ENCODE measurements around the gene ZNF628.

ZNF628 gene

GRCh38 chr19:55489711-55490477 is 13.5 kb downstream of the ZNF628 start:
- Histone ChIP-seq H3K4me1 (ENCODE audit: low read length) (peaks cover 9% of the 10 kb centered on the region), H4K20me1 (ENCODE audit: insufficient read depth, low read length) (no peaks in the 10 kb centered on the region), H3K27me3 (ENCODE audit: low read depth, low read length) (no peaks in the 10 kb centered on the region), H3K27ac (ENCODE audit: low read length) (no peak overlapping the region), H3K9me3 (ENCODE audit: insufficient read depth, low read length) (no peaks in the 10 kb centered on the region), H3K9ac (ENCODE audit: low read length) (no peak overlapping the region), H3K36me3 (replicated peaks; ENCODE audit: low read depth, low read length) (no peaks in the 10 kb centered on the region), H3K79me2 (ENCODE audit: low read length) (peaks cover 10% of the 10 kb centered on the region; the same call in 1 of the 2 replicates), H3K4me3 (ENCODE audit: low read length) (no peak overlapping the region), H3K4me2 (ENCODE audit: low read length) (no peak overlapping the region), H2AFZ (ENCODE audit: low read depth, low read length) (no peak overlapping the region)
- TF ChIP-seq CTCF (IDR thresholded peaks at IDR 0.05; ENCODE audit: low read depth, low read length) (no peak), EZH2phosphoT487 (IDR thresholded peaks at IDR 0.05; ENCODE audit: low read depth) (no peak)

- no peaks in the 10 kb centered on the region for H3K27me3 ChIP-seq (ENCODE audit: low read depth, low read length)
- TF ChIP-seq EZH2phosphoT487 (IDR thresholded peaks at IDR 0.05; ENCODE audit: low read depth) = no peak
- no peaks in the 10 kb centered on the region for H3K9me3 ChIP-seq (ENCODE audit: insufficient read depth, low read length)
- H4K20me1 ChIP-seq (ENCODE audit: insufficient read depth, low read length) = no peaks in the 10 kb centered on the region
- H3K4me1 ChIP-seq (ENCODE audit: low read length) = peaks cover 7% of the 10 kb centered on the region
- peaks cover 4% of the 10 kb centered on the region; the same call in 1 of the 2 replicates for H3K79me2 ChIP-seq (ENCODE audit: low read length)
- H3K4me2 ChIP-seq (ENCODE audit: low read length) = no peak overlapping the region
- H3K36me3 ChIP-seq (replicated peaks; ENCODE audit: low read depth, low read length) = no peaks in the 10 kb centered on the region
- no peak overlapping the region for H3K27ac ChIP-seq (ENCODE audit: low read length)
- no peak overlapping the region for H3K4me3 ChIP-seq (ENCODE audit: low read length)
- no peak overlapping the region for H2AFZ ChIP-seq (ENCODE audit: low read depth, low read length)
- H3K9ac ChIP-seq (ENCODE audit: low read length) = no peak overlapping the region
These were observed 14.3 kb downstream of the ZNF628 start for GRCh38 chr19:55490478-55491432.

- Histone ChIP-seq H3K9ac (ENCODE audit: low read length) (no peak overlapping the region), H3K36me3 (replicated peaks; ENCODE audit: low read depth, low read length) (no peaks in the 10 kb centered on the region), H3K9me3 (ENCODE audit: insufficient read depth, low read length) (no peaks in the 10 kb centered on the region), H3K4me3 (ENCODE audit: low read length) (no peak overlapping the region), H4K20me1 (ENCODE audit: insufficient read depth, low read length) (no peaks in the 10 kb centered on the region), H3K4me2 (ENCODE audit: low read length) (no peak overlapping the region), H3K79me2 (ENCODE audit: low read length) (no peaks in the 10 kb centered on the region), H3K27ac (ENCODE audit: low read length) (no peak overlapping the region), H3K4me1 (ENCODE audit: low read length) (peaks cover 3% of the 10 kb centered on the region; the same call in 1 of the 2 replicates), H2AFZ (ENCODE audit: low read depth, low read length) (no peak overlapping the region), H3K27me3 (ENCODE audit: low read depth, low read length) (no peaks in the 10 kb centered on the region)
- no peak for TF ChIP-seq CTCF (IDR thresholded peaks at IDR 0.05; ENCODE audit: low read depth, low read length)
These were observed 15.3 kb downstream of the ZNF628 start for GRCh38 chr19:55491546-55492360.

GRCh38 chr19:55492362-55492944 is 16.0 kb downstream of the ZNF628 start:
- Histone ChIP-seq H3K79me2 (ENCODE audit: low read length) (no peaks in the 10 kb centered on the region), H3K36me3 (replicated peaks; ENCODE audit: low read depth, low read length) (no peaks in the 10 kb centered on the region), H3K9me3 (ENCODE audit: insufficient read depth, low read length) (no peaks in the 10 kb centered on the region), H2AFZ (ENCODE audit: low read depth, low read length) (no peak overlapping the region), H3K4me1 (ENCODE audit: low read length) (peaks cover 3% of the 10 kb centered on the region; the same call in 1 of the 2 replicates), H4K20me1 (ENCODE audit: insufficient read depth, low read length) (no peaks in the 10 kb centered on the region), H3K4me2 (ENCODE audit: low read length) (no peak overlapping the region), H3K9ac (ENCODE audit: low read length) (no peak overlapping the region), H3K27ac (ENCODE audit: low read length) (no peak overlapping the region), H3K4me3 (ENCODE audit: low read length) (no peak overlapping the region), H3K27me3 (ENCODE audit: low read depth, low read length) (no peaks in the 10 kb centered on the region)
- TF ChIP-seq EZH2phosphoT487 (IDR thresholded peaks at IDR 0.05; ENCODE audit: low read depth) (no peak), CTCF (IDR thresholded peaks at IDR 0.05; ENCODE audit: low read depth, low read length) (no peak)

All from OCI-LY3 (cell line).